ENCODE measurements around the gene TRMT61B. TPM values are rescaled to one million over a fixed set of nuclear protein-coding genes. Genes with fewer than 3 reads are reported as not detected.

Gene TRMT61B
- total and polyA plus RNA-seq, 2 of the 4 experiments (the other 2 are of a cell fraction) = 5.7 to 6.6 TPM

- Histone ChIP-seq H2BK5ac (ENCODE audit: low read depth, low read length, poor library complexity, severe bottlenecking) (peak overlapping the region; percentile 80), H3K79me1 (ENCODE audit: low read depth in 1 of 2, low read length in 2 of 2) (peaks cover 24 to 64% of the 10 kb centered on the region in 2 experiments), H3K9me3 (ENCODE audit: control insufficient read depth, insufficient read depth, low read length) (no peaks in the 10 kb centered on the region), H3K36me3 (ENCODE audit: control insufficient read depth, insufficient read depth, low read length) (peaks cover 26% of the 10 kb centered on the region), H3K56ac (ENCODE audit: extremely low read depth, insufficient read depth, low read length) (no peak overlapping the region), H4K20me1 (ENCODE audit: insufficient read depth, low read length) (peaks cover 69% of the 10 kb centered on the region), H3K27ac (ENCODE audit: insufficient read depth, low read length) (peak overlapping the region; percentile 65; the same call in 1 of the 2 replicates), H2AK9ac (replicated peaks; ENCODE audit: low read depth, low read length, poor library complexity) (no peak overlapping the region), H3K23ac (ENCODE audit: low read depth, low read length) (no peak overlapping the region), H2BK120ac (ENCODE audit: low read depth, low read length) (no peak overlapping the region; the same call in 1 of the 2 replicates), H3K4ac (ENCODE audit: low read depth, low read length) (0 out of 2 replicates have a peak overlapping the region, but pooled peaks have one; percentile 5), H3K4me3 (ENCODE audit: insufficient read depth, low read depth, low read length) (no peak overlapping the region), H3K9me1 (ENCODE audit: insufficient read depth, low read length) (peaks cover 16% of the 10 kb centered on the region), H3K18ac (ENCODE audit: low read depth, low read length) (no peak overlapping the region), H3K4me1 (ENCODE audit: control insufficient read depth, insufficient read depth, low read length) (peaks cover 16% of the 10 kb centered on the region), H3K14ac (replicated peaks; ENCODE audit: low read depth, low read length) (no peak overlapping the region), H4K8ac (ENCODE audit: low read depth in 2 of 2, low read length in 2 of 2) (no peak overlapping the region), H2AFZ (replicated peaks; ENCODE audit: low read length, poor library complexity) (no peak overlapping the region), H2AK5ac (ENCODE audit: low read depth, low read length) (no peak overlapping the region), H3K9ac (ENCODE audit: low read depth, low read length) (no peak overlapping the region), H2BK15ac (ENCODE audit: low read depth, low read length) (no peak overlapping the region), H4K91ac (ENCODE audit: insufficient read depth, low read depth, low read length) (no peak overlapping the region), H3K4me2 (ENCODE audit: low read depth, low read length) (no peak overlapping the region), H2BK20ac (ENCODE audit: low read depth, low read length) (no peak overlapping the region), H3K27me3 (ENCODE audit: control insufficient read depth, insufficient read depth, low read length) (no peaks in the 10 kb centered on the region), H4K5ac (ENCODE audit: low read depth, low read length) (no peak overlapping the region)
- ATAC-seq (ENCODE audit: low read depth) (peak; percentile 74), DNase-seq (peak; percentile 59)
- in situ Hi-C loops (cut with MboI; ENCODE audit: low sequenced_read_pairs) (loop anchor here (25.0 kb wide), 1 partner anchor 317 kb away; no protein-coding TSS in a partner anchor), dilution Hi-C loops (cut with HindIII; ENCODE audit: low sequenced_read_pairs, unreplicated experiment) (no loop called here), intact Hi-C loops (cut with micrococcal nuclease) (no loop called here)
- ChIA-PET CTCF (no interaction called here), POLR2A (ENCODE audit: unreplicated experiment) (interaction anchor here (1.5 kb wide), 1 partner anchor 10 kb away, joined by 3 read pairs; the partner anchor contains the start of gene WDR43)
- no CpG with 5 or more reads among the region's 2 CpGs for WGBS, 2 experiments (ENCODE audit: extremely low coverage in 2 of 2, insufficient read length in 1 of 2)
- no TSS peak for BruUV-seq (replicated peaks)
- TF ChIP-seq CEBPB (IDR thresholded peaks at IDR 0.05; ENCODE audit: low read depth, low read length) (peak; percentile 52; the same call in 1 of the 2 replicates), BHLHE40 (IDR thresholded peaks at IDR 0.05; ENCODE audit: low read depth, low read length) (no peak)
Measured at GRCh38 chr2:28904295-28904694, 34.2 kb upstream of the TRMT61B start.
